Testis (tissue), 2 donors: ENCODE results near the gene ALOX15B.

Experiments used
- POLR2A ChIP-seq: fragments of 450-650 bp; IDR thresholded peaks from one replicate; pipeline ENCODE4 v1.6.1; 2017; ENCODE audit warnings: antibody characterized with exemption, mild to moderate bottlenecking, moderate library complexity
- TF ChIP-seq, protein P1 (sequence below), 3 experiments: fragments of 450-650 bp in 2 of 3; fragments of 200-600 bp in 1 of 3; sonication (generic) in 1 of 3; IDR thresholded peaks; one replicate each; pipeline ENCODE4 v1.5.1; 2016 to 2019; ENCODE audit warnings: antibody characterized with exemption in 3 of 3, mild to moderate bottlenecking in 2 of 3, moderate library complexity in 1 of 3

DNA sequence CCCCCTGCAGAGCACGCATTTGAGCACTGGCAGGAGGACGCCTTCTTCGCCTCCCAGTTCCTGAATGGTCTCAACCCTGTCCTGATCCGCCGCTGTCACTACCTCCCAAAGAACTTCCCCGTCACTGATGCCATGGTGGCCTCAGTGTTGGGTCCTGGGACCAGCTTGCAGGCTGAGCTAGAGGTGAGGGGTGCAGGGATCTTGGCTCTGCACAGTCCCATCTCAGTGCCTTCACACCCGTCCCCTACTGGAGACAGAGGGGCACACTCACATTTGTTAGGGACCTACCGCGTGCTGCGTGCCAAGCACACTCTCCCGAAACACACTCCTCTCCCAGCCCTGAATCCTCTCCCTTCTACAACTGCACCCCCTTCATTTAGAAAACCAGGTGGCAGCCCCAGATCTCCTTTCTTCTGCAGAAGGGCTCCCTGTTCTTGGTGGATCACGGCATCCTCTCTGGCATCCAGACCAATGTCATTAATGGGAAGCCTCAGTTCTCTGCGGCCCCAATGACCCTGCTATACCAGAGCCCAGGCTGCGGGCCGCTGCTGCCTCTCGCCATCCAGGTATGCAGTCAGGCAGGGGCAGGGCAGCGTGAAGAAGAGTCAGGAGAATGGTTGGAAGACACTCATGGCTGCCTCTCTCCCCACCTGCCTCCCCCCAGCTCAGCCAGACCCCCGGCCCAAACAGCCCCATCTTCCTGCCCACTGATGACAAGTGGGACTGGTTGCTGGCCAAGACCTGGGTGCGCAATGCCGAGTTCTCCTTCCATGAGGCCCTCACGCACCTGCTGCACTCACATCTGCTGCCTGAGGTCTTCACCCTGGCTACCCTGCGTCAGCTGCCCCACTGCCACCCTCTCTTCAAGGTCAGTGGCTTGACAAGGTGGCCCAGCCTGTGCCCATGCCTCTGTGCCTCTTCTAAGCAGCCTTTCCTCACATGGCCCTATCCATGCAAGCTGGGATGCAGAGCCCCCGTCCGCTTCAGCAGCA, 6.3 kb downstream of the ALOX15B start:
- TF ChIP-seq, protein P1, sequence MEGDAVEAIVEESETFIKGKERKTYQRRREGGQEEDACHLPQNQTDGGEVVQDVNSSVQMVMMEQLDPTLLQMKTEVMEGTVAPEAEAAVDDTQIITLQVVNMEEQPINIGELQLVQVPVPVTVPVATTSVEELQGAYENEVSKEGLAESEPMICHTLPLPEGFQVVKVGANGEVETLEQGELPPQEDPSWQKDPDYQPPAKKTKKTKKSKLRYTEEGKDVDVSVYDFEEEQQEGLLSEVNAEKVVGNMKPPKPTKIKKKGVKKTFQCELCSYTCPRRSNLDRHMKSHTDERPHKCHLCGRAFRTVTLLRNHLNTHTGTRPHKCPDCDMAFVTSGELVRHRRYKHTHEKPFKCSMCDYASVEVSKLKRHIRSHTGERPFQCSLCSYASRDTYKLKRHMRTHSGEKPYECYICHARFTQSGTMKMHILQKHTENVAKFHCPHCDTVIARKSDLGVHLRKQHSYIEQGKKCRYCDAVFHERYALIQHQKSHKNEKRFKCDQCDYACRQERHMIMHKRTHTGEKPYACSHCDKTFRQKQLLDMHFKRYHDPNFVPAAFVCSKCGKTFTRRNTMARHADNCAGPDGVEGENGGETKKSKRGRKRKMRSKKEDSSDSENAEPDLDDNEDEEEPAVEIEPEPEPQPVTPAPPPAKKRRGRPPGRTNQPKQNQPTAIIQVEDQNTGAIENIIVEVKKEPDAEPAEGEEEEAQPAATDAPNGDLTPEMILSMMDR (IDR thresholded peaks at IDR 0.05): no peak
- no peak for TF ChIP-seq POLR2A
